Bladder microvascular endothelial cell (primary cell): Measurements from ENCODE around the gene CENPW. TPM values are rescaled to one million over a fixed set of nuclear protein-coding genes. Genes with fewer than 3 reads are reported as not detected.

Source experiments
- total RNA-seq: library from RNA; depleted of rRNA; stranded (reverse); fragments of >200 nt; gene quantifications from 2 replicates; pipeline ENCODE4 v1.2.3, GENCODE V29; 2014

The CENPW gene
- total RNA-seq = 4.7 and 17.5 TPM in 2 replicates

DNA sequence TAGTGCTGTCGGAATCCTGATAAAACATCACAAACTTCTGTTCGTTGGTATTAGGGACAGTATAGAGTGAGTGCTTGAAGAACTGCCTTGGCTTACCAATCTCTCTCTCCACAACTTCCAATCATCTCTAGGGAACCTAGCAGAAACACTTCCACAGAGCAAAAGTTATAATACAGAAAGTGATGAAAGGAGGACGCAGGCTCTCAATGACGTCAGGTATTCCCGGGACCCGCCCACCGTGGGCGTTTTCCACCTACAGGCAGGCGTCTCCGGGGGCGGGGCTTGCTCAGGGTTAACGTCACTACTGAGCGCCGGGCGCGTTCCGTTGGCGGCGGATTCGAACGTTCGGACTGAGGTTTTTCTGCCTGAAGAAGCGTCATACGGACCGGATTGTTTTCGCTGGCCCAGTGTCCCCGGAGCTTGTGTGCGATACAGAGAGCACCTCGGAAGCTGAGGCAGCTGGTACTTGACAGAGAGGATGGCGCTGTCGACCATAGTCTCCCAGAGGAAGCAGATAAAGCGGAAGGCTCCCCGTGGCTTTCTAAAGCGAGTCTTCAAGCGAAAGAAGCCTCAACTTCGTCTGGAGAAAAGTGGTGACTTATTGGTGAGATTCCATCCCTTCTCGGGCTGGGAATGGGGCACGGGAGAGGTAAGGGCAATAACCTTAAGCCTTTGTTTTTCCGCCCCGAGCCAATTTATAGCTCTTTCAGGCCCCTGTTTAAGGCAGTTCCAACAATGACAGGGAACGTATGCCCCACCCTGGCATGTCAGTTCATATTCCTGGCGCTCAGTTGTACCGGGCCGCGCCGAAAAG lies at the start of gene CENPW:
CENPW (plus strand) TSS at position 320 of the 814 bp plus-strand sequence; CDS start at position 479, 159 bp downstream.

